Lower leg skin (tissue), 4 donors: ENCODE results near the gene TAF10. TPM values are rescaled to one million over a fixed set of nuclear protein-coding genes. Genes with fewer than 3 reads are reported as not detected.

ENCODE experiments used
- DNase-seq, 2 donors: peaks; one replicate each; pipeline ENCODE4 v3.0.0-alpha.2; 2019; ENCODE audit warnings: low spot score in 2 of 2
- H3K4me3 ChIP-seq: fragments of 200-600 bp; sonication (generic); 2 replicates; pipeline ENCODE4 v1.5.1; 2017; ENCODE audit warnings: mild to moderate bottlenecking, low read depth; ENCODE audit not compliant: poor library complexity, severe bottlenecking
- CTCF ChIP-seq, 3 donors: fragments of 450-650 bp; IDR thresholded peaks; one replicate each; pipeline ENCODE4 v1.5.1; 2016; ENCODE audit warnings: antibody characterized with exemption in 3 of 3, mild to moderate bottlenecking in 3 of 3, moderate library complexity in 2 of 3
- POLR2A ChIP-seq, 2 donors: fragments of 450-650 bp; IDR thresholded peaks; one replicate each; pipeline ENCODE4 v1.6.1; 2016 to 2017; ENCODE audit warnings: antibody characterized with exemption in 2 of 2, mild to moderate bottlenecking in 1 of 2, moderate library complexity in 1 of 2
- WGBS, 2 donors: methylation state at CpG; one replicate each; pipeline ENCODE4 v1.1.5; 2018; 5-methylcytosine and 5-hydroxymethylcytosine counted together
- intact Hi-C: fragments of 100-400 bp; cut with DNase I; formaldehyde crosslinking; loops from one replicate; pipeline ENCODE4 v1.15.0; 2023; ENCODE audit warnings: low total_unique reads
- total RNA-seq, 4 donors: library from RNA; depleted of rRNA; stranded (reverse); fragments of >200 nt; gene quantifications; one replicate each; pipeline ENCODE4 v1.1.0, GENCODE V29; 2016

The TAF10 gene
- total RNA-seq, 4 donors from 2014 or later, result 41.1 to 105 (median 61.8) TPM

DNA sequence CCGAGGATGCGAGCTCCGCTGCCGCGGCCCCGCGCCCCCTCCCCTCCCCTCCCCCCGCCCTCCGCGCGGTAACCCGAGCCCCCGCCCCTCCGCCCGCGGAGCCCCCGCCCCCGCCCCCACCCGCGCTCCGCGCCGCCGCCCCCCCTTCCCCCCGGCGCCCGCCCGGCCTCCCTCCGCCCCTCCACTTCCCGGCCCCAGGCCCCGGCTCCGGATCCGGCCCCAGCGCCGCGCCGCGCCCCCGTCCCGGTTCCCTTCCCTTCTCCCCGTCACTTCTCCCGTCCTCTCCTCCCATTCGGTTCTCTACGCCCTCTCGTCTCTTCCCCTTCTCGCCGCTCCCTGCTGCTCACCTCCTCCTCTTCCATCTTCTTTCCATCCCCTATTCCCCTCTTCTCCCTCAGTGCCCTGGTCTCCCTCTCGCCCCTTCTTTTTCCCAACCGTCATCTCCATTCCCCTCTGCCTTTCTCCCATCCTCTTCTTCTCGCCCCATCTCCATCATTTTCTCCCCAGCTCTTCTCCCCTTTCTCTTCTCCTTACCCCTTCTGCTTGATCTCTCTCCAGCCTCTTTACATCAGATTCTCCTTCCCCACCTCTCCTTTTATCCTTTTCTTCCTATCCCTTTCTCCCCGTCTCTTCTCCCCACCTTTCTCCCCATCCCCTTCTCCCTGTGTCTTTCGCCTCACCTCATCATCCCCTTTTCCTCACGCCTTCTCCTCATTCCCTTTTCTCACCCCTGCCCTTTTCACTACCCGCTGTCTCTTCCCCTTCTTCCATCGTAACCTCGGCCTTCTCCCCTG lies 44.0 kb upstream of the TAF10 start, which contains the start of gene DCHS1:
Gene DCHS1, minus strand, starts transcription at position 20 of the 794 bp plus-strand sequence. CDS start 14,196 bp downstream, outside the sequence.
- DNase-seq, result no peak
- WGBS, 2 donors, result 15% methylated on average over 24 to 26 of the region's 56 CpGs
- intact Hi-C loops, result no loop called here
- peak within 1 kb of the TSS; percentile 9 for H3K4me3 ChIP-seq
- no peak for TF ChIP-seq POLR2A (IDR thresholded peaks at IDR 0.05)
- no peak for TF ChIP-seq CTCF (IDR thresholded peaks at IDR 0.05)

- intact Hi-C loops, result no loop called here
- 4 to 11% methylated on average over 18 to 31 of the region's 84 CpGs for WGBS, 2 donors
- no peak overlapping the region for H3K4me3 ChIP-seq
- no peak for DNase-seq
- no peak for TF ChIP-seq CTCF (IDR thresholded peaks at IDR 0.05)
These were observed 43.2 kb upstream of the TAF10 start for GRCh38 chr11:6655020-6655789.

DNA sequence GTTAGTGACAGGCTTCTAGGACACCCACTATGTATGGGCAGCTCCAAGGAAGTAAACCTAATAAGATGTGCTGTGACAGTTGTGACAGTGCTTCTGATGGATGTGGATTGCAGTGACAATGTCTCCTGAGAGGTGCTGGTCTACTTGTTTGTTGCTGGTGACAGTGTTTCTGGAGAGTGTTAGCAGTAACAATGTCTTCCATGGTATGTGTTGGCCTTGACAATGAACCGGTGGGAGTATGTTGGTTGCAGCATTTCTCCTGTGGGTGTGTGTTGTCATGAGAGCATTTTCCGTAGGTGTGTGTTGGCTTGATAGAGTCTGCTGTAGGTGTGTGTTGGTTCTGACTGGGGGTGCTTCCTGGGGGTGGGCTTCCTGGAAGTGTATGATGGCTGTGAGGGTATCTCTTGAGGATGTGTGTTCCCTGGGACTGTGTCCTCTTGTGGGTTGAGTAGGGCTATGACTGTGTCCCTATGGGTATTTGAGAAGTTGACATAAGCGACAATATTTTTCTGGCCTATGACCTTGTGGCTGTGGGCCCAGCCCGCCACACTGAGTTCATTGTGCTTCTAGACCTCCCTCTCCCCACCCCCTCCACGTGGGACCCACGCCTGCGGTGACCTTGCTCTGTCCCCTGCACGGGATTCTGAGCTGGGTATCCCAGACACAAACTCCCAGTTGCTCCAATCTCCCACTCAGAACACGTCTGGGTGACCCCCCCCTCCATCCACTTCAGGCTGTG lies 42.4 kb upstream of the TAF10 start:
- DNase-seq, result no peak
- TF ChIP-seq POLR2A (IDR thresholded peaks at IDR 0.05) (no peak), CTCF (IDR thresholded peaks at IDR 0.05) (no peak)
- H3K4me3 ChIP-seq, result no peak overlapping the region
- 44 to 59% methylated on average over 9 of the region's 9 CpGs for WGBS, 2 donors
- intact Hi-C loops, result no loop called here

- intact Hi-C loops, result no loop called here
These were observed 41.6 kb upstream of the TAF10 start for GRCh38 chr11:6653656-6654055.

More at GRCh38 chr11:6653656-6654055, 41.6 kb upstream of the TAF10 start:
- no peak overlapping the region for H3K4me3 ChIP-seq
- TF ChIP-seq POLR2A (IDR thresholded peaks at IDR 0.05) (no peak), CTCF (IDR thresholded peaks at IDR 0.05) (no peak)
- DNase-seq, result no peak
- 89 to 91% methylated on average over 2 of the region's 2 CpGs for WGBS, 2 donors
